Suprapubic skin (tissue), 3 donors: ENCODE results near the gene KLF4.

Source experiments
- CTCF ChIP-seq, 2 donors: fragments of 200-600 bp in 1 of 2; fragments of 450-650 bp in 1 of 2; sonication (generic) in 1 of 2; IDR thresholded peaks; one replicate each; pipeline ENCODE4 v1.5.1; 2016 to 2019; ENCODE audit warnings: antibody characterized with exemption in 2 of 2, mild to moderate bottlenecking in 1 of 2, moderate library complexity in 1 of 2
- POLR2AphosphoS5 ChIP-seq, 3 donors: sonication (generic); formaldehyde crosslinking; IDR thresholded peaks; one replicate each; pipeline ENCODE4 v1.6.1; 2017; ENCODE audit warnings: antibody characterized with exemption in 3 of 3

- TF ChIP-seq CTCF (IDR thresholded peaks at IDR 0.05) (no peak), POLR2AphosphoS5 (IDR thresholded peaks at IDR 0.05) (peak; percentile 86 to 99 (median 90))
These were observed at the start of gene KLF4 for GRCh38 chr9:107489687-107490605.
